ENCODE data around the gene ACADVL.
A peak's percentile ranks its signal among the peaks of the same experiment; 100 is the strongest.

The ACADVL gene

GRCh38 chr17:7252176-7253043 lies 32.7 kb downstream of the ACADVL start, which contains the start of gene ELP5:
Gene ELP5 (plus strand): TSS chr17:7252215. CDS start chr17:7252551, 336 bp downstream.
- peak; percentile 83 for DNase-seq

- DNase-seq, result no peak
These were observed 33.3 kb downstream of the ACADVL start for GRCh38 chr17:7253082-7253481.

- no peak for DNase-seq
These were observed 34.8 kb downstream of the ACADVL start for GRCh38 chr17:7254511-7254910.

DNA sequence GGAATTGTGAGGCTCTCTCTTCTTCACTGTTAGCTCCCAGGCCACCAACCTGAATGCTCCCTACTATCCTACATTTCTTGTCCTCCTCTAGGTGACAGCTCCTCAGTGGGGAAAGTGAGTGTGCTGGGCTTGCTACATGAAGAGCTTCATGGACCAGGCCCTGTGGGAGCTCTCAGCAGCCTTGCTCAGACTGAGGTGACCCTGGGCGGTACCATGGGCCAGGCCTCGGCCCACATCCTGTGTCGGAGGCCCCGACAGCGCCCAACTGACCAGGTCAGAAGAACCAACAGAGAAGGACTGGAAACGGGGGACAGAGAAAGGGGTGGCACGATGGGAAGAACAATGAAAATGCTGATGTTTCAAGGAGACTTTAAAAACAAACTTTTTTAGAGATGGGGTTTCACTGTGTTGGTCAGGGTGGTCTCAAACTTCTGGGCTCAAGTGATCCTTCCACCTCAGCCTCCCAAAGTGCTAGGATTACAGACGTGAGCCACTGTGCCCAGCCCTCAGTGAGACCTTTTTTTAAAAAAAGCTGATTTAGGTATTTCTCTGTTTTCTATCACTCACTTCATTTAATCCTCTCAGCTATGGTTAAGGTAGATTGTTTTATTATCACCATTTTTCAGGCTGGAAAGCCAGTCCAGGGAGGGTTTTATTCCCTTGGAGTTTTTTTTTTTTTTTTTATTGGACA lies 37.2 kb downstream of the ACADVL start:
- no peak for DNase-seq

GRCh38 chr17:7258731-7259554 lies 39.2 kb downstream of the ACADVL start:
- no peak for DNase-seq

- no peak for DNase-seq
These were observed 39.8 kb downstream of the ACADVL start for GRCh38 chr17:7259555-7259889.

GRCh38 chr17:7260151-7260550 lies 40.4 kb downstream of the ACADVL start:
- no peak for DNase-seq

GRCh38 chr17:7260651-7261378 lies 41.1 kb downstream of the ACADVL start:
- no peak for DNase-seq

DNA sequence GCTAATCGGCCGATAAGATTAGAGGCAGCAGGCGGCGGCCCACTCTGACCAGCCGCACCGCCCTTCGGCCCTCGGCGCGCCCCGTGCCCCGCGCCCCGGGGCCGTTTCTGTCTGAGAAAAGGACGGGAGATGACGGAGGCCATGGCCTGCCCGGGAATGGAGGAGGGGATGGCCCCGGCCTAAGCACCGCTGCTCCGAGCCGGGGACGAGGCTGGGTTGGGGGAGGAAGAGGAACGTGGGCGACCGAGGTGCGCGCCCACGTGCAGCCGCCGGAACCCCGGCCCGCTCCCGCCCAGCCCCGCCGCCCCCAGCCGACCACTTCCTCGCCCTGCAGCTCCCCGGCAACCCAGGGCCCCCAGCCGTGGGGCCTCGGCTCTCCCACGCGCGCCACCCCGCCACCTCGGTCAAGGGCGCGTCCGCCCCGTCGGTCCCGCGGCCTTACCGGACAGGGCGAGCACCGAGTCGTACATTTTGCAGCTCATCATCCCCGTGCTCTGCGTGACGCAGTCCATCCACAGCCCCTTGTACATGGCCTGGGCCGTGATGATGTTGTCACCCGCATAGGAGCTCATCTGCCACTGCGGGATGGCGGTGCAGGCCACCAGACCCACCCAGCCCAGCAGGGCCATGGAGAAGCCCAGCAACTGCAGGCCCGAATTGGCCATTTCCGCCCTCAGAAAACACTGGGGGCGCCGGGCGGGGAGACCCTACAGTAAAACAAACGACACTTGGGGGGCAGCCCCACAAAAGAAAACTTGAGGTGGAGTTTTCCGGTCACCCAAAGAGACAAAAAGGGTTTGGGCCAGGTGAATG lies 41.8 kb downstream of the ACADVL start:
- no peak for DNase-seq

DNA sequence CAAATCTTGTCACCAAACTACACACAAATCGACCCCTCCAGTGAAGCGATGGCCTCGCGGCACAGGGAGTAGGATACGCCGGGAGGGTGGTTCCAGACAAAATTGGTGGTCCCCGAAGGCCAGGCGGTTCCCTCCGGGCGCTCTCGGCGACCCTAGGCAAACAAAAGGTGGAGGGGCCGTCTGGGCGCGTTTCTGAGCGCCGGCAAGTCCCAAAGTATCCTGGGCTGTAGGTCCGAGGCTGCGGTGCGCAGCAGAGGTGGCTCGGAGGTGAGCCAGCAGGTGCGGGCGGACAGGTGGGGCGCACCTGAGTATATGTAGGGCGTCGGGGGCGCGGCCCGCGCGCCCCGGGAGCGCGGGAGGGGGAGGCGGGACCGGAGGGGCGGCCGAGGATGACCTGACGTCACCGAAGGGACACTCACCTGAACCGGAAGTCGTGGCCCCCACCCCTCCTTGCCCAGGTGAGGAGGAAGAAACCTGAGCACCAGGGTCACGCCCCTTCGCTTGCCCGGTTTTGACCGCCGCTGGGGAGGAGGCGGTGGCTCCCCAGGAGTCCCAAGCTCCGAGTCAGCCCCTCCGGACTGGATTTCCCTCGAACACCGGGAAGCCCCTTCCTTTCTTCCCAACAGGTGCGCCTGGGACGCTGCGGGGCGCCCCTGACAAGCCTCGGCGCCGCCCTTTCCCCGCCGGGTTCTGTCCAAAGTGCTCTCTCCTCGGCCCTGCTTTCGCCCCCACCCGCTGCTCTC lies 42.6 kb downstream of the ACADVL start, which contains the start of gene CLDN7:
TSS of gene CLDN7 (minus strand) at position 287 of the 743 bp plus-strand sequence. CDS start 435 bp downstream, outside the sequence.
- no peak for DNase-seq

DNA sequence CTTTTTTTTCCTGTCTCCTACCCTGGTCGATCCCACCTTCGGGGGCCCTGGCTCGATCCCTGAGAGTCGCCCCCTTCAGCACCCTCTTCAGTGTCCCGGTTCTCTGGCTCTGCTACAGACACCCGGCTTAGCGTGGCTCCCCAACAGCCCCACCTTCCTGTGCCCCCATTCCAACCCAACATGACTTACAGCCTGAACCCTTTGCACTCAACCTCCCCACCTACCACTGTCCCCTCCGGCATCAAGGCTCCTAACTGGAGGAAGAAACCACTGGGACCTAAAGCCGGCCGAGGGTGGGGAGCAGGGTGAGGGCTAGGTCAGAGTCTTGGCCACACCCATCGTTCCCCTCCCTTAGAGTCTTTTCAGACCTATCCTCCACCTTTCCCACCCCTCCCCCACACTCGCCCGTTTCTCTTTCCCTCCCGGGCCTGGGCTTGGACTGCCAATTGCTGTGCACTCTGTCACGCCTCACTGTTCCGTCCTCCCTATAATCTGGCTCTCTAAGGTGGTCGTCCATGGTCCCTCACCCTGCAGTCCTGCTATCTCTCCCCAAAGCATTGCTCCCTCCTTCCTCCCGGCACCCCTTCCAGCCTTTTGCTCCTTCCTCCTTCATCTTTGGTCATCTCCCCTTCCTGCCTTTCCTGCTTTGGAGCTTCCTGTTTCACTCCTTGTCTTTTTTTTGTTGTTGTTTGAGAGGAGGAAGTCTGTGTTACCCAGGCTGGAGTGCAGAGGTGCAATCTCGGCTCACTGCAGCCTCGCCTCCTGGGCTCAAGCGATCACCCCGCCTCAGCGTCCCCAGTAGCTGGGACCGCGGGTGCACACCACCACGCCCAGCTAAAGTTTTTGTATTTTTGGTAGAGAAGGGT lies 43.4 kb downstream of the ACADVL start:
- no peak for DNase-seq

DNA sequence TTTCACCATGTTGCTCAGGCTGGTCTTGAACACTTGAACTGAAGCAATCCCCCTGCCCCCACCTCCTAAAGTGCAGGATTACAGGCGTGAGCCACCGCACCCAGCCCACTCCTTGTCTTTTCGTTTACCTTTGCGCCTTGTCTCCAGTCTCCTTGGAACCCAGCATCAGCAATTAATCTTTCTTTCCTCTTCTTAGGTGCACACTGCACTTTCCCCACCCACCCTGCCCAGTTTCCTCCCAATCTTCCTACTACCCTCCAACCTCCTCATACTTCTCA lies 44.0 kb downstream of the ACADVL start:
- DNase-seq, result no peak

GRCh38 chr17:7266784-7267183 lies 47.0 kb downstream of the ACADVL start:
- no peak for DNase-seq
